ENCODE results near the gene TAGLN3.

- TF ChIP-seq CTCF (conservative IDR thresholded peaks at IDR 0.05 in 1 of 2, IDR thresholded peaks at IDR 0.05 in 1 of 2; ENCODE audit: low read depth in 1 of 2, low read length in 2 of 2) (no peak), EZH2 (IDR thresholded peaks at IDR 0.05; ENCODE audit: low read length, missing control alignments) (no peak)
These were observed 42.6 kb downstream of the TAGLN3 start for GRCh38 chr3:112041321-112041720.
